ENCODE results near the gene RHOD.

Gene RHOD, protein sequence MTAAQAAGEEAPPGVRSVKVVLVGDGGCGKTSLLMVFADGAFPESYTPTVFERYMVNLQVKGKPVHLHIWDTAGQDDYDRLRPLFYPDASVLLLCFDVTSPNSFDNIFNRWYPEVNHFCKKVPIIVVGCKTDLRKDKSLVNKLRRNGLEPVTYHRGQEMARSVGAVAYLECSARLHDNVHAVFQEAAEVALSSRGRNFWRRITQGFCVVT

GRCh38 chr11:67056267-67057204 is at the start of gene RHOD:
RHOD (plus strand) TSS chr11:67056847; CDS start chr11:67056903, 56 bp downstream.
- DNase-seq: no peak
- intact Hi-C loops (cut with DNase I): no loop called here

DNA sequence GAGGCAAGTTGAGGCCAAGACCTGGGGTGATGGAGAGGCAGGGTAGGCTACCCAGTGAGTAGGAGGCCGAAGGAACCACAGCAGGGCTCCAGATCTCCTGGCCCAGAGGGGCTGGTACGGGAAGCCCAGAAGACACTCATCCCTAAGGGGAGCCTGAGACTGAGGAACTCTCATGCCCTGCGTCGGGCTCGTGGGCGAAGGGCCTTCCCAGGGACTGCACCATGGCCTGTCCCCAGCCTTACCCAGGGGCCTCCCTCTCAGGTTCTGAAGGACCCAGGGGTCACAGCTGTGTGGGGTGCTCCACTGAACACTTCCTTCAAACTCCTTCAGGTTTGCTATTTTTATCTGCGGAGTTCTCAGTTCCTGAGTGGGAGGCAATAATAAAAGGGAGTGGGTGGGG is 49.5 kb upstream of the RHOD start:
- DNase-seq: no peak
- intact Hi-C loops (cut with DNase I): no loop called here

DNA sequence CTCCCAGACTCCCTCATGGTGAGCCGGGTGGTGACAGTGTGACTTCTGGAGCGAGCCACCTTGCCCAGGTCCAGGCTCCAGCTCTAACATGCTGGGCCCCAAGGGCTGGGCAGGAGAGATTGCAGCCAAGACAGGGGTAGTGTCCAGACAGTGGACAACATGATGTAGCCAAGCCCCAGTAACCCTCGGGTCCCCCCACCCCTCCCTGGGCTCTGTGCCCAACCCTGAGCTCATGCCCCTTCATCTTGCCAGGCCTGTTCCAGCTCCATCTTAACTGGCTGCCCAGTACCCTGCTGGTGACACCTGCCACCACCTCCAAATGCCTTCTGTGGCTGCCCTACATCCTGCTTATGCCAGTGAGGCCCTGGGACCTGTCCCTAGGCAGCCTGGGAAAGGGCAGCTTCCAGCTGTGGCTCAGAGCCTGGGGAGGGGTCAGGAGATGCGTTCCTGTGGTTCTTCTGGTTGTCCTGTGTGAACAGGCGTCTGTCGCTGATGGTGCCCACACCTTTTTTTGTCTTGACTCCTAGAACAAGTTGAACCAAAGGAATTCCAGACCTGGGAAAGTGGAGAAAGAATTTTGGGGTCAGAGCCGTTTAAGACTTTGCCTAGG is 46.2 kb upstream of the RHOD start:
- intact Hi-C loops (cut with DNase I): no loop called here
- no peak for DNase-seq

- DNase-seq: no peak
These were observed 43.1 kb upstream of the RHOD start for GRCh38 chr11:67013511-67014045.

GRCh38 chr11:67014343-67014742 is 42.3 kb upstream of the RHOD start:
- intact Hi-C loops (cut with DNase I): no loop called here
- no peak for DNase-seq

More at GRCh38 chr11:67013511-67014045, 43.1 kb upstream of the RHOD start:
- intact Hi-C loops (cut with DNase I): no loop called here

DNA sequence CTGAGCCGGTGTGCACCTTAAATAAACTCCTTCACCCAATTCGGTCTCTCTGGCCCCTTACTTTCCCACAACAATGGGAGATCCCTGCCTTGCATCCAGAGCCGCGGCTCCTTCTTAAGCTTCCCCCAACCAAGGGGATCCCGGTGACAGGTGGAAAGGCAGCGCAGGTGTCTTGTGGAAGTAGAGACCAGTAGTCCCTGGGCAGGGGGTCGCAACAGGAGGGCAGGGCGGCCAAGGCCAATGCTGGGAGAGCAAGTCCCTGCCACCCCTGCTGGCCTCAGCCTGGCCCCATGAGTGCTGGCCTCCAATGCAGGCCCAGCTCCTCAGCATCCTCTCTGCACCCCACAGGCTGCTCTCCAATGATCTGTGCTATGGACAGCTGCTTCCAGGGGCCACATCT is 41.6 kb upstream of the RHOD start:
- intact Hi-C loops (cut with DNase I): no loop called here
- DNase-seq: no peak

DNA sequence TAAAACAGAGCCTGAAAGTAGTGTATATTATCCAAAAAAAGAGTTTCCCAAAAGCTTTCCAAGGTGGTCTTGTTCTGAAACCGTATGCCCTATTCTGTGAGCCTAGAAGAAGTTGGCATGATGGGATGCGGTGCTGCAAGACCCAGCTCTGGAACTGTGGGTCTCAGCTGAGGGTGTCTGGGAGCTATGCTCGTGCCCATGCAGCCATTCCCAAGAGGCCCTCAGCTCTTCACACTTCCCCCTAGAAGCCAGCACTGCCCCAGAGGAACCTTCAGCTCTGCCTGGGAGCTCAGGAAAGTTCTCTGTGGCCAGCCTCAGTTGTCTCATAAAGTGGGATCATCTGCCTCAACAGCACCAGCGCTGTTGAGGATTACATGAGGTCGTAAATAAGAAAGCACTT is 40.1 kb upstream of the RHOD start:
- DNase-seq: no peak
- intact Hi-C loops (cut with DNase I): no loop called here

- intact Hi-C loops (cut with DNase I): no loop called here
- no peak for DNase-seq
These were observed 35.7 kb upstream of the RHOD start for GRCh38 chr11:67020949-67021348.

- DNase-seq: peak in 41 of 42 donors; percentile 42 to 88 (median 72)
- intact Hi-C loops (cut with DNase I): no loop called here
These were observed 34.2 kb upstream of the RHOD start for GRCh38 chr11:67022341-67022933.

DNA sequence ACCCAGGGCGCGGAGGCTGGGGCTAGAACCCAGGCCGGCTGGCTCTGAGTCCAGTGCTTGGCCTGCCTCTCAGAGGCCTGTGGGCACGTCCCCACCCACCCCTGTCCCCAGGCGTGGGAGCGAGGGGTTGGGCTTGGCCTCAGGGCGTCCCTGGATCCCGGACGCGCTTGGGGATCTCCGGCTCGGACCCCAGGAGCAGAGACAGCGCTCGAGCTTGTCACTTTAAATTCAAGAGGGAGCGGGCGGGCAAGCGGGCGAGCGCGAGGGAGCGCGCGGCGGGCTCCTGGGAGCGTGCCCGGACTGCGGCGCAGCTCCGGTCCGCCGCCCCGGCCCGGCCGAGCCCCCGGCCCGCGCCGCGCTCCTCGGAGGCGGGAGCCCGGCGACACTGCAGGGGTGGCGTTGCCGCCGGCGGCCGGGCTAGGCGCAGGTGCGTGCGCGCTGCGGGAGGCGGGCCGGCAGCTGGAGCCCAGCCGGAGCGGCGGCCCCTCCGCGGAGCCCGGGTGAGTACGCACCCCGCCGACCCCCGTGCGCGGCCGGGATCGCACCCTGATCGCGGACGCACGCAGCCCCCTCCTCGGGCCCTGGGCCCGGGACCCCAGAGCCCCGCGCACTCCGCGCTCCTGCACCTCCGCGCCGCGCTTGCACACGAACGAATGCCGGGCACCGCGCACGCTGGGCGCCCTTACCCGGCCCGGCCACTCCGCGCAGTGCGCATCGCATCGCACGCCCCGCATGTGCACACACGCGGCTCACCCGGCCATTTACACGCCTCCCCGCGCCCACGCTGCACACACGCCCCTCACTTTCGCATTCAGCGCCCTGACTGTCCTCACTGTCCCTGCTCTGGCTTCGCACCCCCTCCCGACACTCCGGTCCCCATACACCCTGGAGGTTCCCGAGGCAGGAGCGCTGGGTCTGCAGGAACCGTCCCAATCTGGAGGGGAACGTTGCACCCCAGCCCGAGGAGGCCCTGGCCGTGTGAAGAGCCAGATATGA is 33.4 kb upstream of the RHOD start, which contains the start of gene SYT12:
Gene SYT12 (plus strand): TSS at position 174 of the 996 bp plus-strand sequence. CDS start 7,011 bp downstream, outside the sequence.
- peak in 29 of 42 donors; percentile 5 to 65 (median 39) for DNase-seq
- intact Hi-C loops (cut with DNase I): no loop called here

DNA sequence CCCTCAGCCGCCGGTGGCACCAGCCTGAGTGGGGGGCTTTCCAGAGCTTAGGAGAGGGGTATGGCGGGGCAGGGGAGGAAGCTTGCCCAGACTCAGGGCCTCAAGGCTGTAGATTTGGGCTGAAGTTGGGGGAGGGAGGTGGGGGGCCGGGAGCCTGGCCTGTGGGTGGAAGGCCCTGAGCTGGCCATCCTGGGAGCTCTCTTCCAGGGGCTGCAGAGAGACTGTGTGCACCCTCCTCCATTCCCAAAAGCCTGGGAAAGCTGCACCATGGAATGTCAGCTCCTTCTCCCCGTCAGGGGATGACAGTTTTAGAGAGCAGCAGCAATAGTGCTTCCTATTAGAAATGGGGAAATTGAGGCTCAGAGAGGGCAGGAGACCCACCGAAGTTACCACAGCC is 32.7 kb upstream of the RHOD start:
- DNase-seq: no peak
- intact Hi-C loops (cut with DNase I): no loop called here

- intact Hi-C loops (cut with DNase I): no loop called here
- peak in 1 of 42 donors; percentile 31 for DNase-seq
These were observed 32.2 kb upstream of the RHOD start for GRCh38 chr11:67024410-67024809.

DNA sequence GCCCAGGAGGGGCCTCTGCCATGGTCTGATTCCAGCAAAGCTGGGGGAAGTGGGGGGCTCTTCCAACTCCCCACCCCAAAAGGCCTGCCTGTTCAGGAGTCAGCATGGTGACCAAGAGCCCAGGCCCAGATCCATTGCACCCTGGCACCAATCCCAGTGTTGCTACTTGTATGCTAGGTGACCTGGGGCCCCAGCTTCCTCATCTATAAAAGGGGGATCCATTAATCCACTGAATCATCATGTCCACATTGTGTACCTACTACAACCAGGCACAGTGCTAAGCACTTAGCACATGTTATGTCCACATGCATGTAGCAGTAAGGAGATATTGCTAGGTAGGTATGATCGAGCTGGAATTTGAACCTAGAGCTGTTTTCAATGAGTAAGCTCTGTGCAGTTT is 31.7 kb upstream of the RHOD start:
- DNase-seq: no peak
- intact Hi-C loops (cut with DNase I): no loop called here

- no peak for DNase-seq
- intact Hi-C loops (cut with DNase I): no loop called here
These were observed 30.9 kb upstream of the RHOD start for GRCh38 chr11:67025750-67026149.

DNA sequence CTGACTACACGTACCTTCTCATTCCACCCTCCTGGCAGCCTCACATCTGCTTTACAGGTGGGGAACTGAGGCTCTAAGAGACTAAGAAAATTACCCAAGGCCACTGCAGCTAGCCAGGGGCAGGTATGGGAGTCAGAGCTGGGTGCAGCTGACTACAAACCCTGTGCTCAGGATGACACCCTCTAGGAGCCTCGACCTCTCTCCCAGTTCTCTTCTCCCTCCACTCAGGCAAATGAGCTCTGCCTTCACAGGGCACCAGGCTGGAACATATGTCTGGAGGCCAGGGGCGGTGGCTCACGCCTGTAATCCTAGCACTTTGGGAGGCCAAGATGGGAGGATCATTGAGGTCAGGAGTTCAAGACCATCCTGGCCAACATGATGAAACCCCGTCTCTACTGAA is 29.7 kb upstream of the RHOD start:
- no peak for DNase-seq
- intact Hi-C loops (cut with DNase I): no loop called here

- DNase-seq: peak in 8 of 42 donors; percentile 20 to 50 (median 32)
- intact Hi-C loops (cut with DNase I): no loop called here
These were observed 29.1 kb upstream of the RHOD start for GRCh38 chr11:67027483-67027930.

GRCh38 chr11:67027943-67028542 is 28.6 kb upstream of the RHOD start:
- intact Hi-C loops (cut with DNase I): no loop called here
- peak in 37 of 42 donors; percentile 25 to 88 (median 56) for DNase-seq

GRCh38 chr11:67029146-67029545 is 27.5 kb upstream of the RHOD start:
- DNase-seq: no peak
- intact Hi-C loops (cut with DNase I): no loop called here
